Tibial nerve (tissue), 4 donors: Measurements from ENCODE around the gene TTBK2.

ENCODE experiments used
- EP300 ChIP-seq, 2 donors: sonication (generic); formaldehyde crosslinking; IDR thresholded peaks; one replicate each; pipeline ENCODE4 v1.6.1; 2017; ENCODE audit warnings: antibody characterized with exemption in 2 of 2, mild to moderate bottlenecking in 1 of 2
- TF ChIP-seq, protein P1 (sequence below), 5 experiments: fragments of 200-600 bp in 3 of 5; fragments of 450-650 bp in 2 of 5; sonication (generic) in 3 of 5; IDR thresholded peaks; one replicate each; pipeline ENCODE4 v1.5.1; 2016 to 2019; ENCODE audit warnings: antibody characterized with exemption in 5 of 5, mild to moderate bottlenecking in 3 of 5, moderate library complexity in 2 of 5

DNA sequence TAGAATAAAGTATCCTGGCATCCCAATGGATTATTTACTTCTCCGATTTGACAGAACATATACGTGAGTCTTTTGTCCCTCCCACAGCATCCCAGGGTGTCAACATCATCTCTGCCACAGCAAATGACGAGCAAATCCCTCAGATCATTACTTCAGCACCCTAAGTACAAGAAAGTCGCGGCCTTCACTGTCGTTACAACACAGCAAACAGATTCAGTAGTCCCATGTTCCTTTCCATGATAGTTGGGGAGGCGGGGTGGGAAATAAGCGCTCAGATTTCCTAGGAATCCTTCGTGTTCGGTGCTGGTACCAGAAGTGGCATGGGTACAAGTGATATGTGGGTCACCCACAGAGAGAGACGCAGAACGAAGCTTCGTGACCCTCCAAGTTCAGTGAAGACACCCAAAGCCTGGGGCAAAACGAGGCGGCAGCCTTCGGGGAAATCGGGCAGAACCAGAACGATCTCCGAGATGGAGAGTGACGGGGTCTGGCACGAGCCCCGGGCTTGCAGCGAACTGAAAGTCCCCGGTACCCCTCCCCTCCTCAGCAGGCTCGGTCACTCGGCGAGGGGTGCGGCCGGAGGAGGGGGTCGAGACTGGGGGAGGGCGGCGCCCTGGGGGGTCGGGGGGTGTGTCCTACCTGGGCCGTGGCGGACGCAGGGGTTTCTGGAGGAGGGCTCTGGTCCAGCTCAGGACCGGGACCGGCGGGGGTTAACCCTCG lies 619 bp downstream of the TTBK2 start:
- TF ChIP-seq, protein P1, sequence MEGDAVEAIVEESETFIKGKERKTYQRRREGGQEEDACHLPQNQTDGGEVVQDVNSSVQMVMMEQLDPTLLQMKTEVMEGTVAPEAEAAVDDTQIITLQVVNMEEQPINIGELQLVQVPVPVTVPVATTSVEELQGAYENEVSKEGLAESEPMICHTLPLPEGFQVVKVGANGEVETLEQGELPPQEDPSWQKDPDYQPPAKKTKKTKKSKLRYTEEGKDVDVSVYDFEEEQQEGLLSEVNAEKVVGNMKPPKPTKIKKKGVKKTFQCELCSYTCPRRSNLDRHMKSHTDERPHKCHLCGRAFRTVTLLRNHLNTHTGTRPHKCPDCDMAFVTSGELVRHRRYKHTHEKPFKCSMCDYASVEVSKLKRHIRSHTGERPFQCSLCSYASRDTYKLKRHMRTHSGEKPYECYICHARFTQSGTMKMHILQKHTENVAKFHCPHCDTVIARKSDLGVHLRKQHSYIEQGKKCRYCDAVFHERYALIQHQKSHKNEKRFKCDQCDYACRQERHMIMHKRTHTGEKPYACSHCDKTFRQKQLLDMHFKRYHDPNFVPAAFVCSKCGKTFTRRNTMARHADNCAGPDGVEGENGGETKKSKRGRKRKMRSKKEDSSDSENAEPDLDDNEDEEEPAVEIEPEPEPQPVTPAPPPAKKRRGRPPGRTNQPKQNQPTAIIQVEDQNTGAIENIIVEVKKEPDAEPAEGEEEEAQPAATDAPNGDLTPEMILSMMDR (IDR thresholded peaks at IDR 0.05), result no peak
- TF ChIP-seq EP300 (IDR thresholded peaks at IDR 0.05), result peak in 1 of 2 donors; percentile 14
